HCT116 (cell line): ENCODE data around the gene MUC13.

Source experiments
- CEBPB ChIP-seq: IDR thresholded peaks from 2 replicates; pipeline ENCODE4 v1.6.1; 2012; ENCODE audit warnings: low read depth
- EGR1 ChIP-seq: IDR thresholded peaks from 2 replicates; pipeline ENCODE4 v1.6.1; 2012; ENCODE audit warnings: low read depth
- EZH2 ChIP-seq: fragments of 200-600 bp; sonication (generic); IDR thresholded peaks from 2 replicates; pipeline ENCODE4 v1.6.1; 2017; ENCODE audit warnings: antibody characterized with exemption, mixed run types
- EZH2phosphoT487 ChIP-seq: fragments of 200-600 bp; IDR thresholded peaks from 2 replicates; pipeline ENCODE4 v1.6.1; 2018; ENCODE audit warnings: antibody characterized with exemption, borderline replicate concordance
- JUND ChIP-seq: IDR thresholded peaks from 2 replicates; pipeline ENCODE4 v1.6.1; 2012
- POLR2A ChIP-seq: IDR thresholded peaks from 2 replicates; pipeline ENCODE4 v1.7.0; 2011; ENCODE audit warnings: borderline replicate concordance; ENCODE audit not compliant: insufficient read depth, insufficient read length; ENCODE audit errors: extremely low read depth
- POLR2AphosphoS5 ChIP-seq: IDR thresholded peaks from 2 replicates; pipeline ENCODE4 v1.6.1; 2011; ENCODE audit warnings: mild to moderate bottlenecking, low read depth, low read length, moderate library complexity
- RAD21 ChIP-seq: IDR thresholded peaks from 2 replicates; pipeline ENCODE4 v1.6.1; 2012; ENCODE audit warnings: low read depth, mild to moderate bottlenecking
- SP1 ChIP-seq: IDR thresholded peaks from 2 replicates; pipeline ENCODE4 v1.6.1; 2012; ENCODE audit warnings: low read depth
- YY1 ChIP-seq: IDR thresholded peaks from 2 replicates; pipeline ENCODE4 v1.6.1; 2011; ENCODE audit warnings: low read length, low read depth, moderate library complexity, mild to moderate bottlenecking; ENCODE audit not compliant: insufficient replicate concordance; ENCODE audit errors: extremely low read depth
- ZNF274 ChIP-seq: fragments of 200-500 bp; sonication (Bioruptor generic); IDR thresholded peaks from 2 replicates; pipeline ENCODE4 v1.6.1; 2014; ENCODE audit warnings: mild to moderate bottlenecking, low read depth, low read length, inconsistent platforms
- TF ChIP-seq, protein P1 (sequence below), 3 experiments: fragments of 200-600 bp in 1 of 3; sonication (generic) in 1 of 3; IDR thresholded peaks in 2 of 3; conservative IDR thresholded peaks in 1 of 3; 2 replicates each; pipeline ENCODE4 v1.5.1; 2012 to 2017; ENCODE audit warnings: low read depth in 2 of 3, low read length in 2 of 3, antibody characterized with exemption in 1 of 3, borderline replicate concordance in 1 of 3, control low read depth in 1 of 3, mild to moderate bottlenecking in 1 of 3, mixed read lengths in 1 of 3, mixed run types in 1 of 3, moderate library complexity in 1 of 3; ENCODE audit not compliant: insufficient read depth in 1 of 3
- TF ChIP-seq, protein P2 (sequence below): IDR thresholded peaks from 2 replicates; pipeline ENCODE4 v1.6.1; 2012; ENCODE audit warnings: low read depth
- TF ChIP-seq, protein P3 (sequence below): IDR thresholded peaks from 2 replicates; pipeline ENCODE4 v1.6.1; 2011; ENCODE audit warnings: mild to moderate bottlenecking, low read length, moderate library complexity; ENCODE audit not compliant: insufficient replicate concordance; ENCODE audit errors: extremely low read depth

DNA sequence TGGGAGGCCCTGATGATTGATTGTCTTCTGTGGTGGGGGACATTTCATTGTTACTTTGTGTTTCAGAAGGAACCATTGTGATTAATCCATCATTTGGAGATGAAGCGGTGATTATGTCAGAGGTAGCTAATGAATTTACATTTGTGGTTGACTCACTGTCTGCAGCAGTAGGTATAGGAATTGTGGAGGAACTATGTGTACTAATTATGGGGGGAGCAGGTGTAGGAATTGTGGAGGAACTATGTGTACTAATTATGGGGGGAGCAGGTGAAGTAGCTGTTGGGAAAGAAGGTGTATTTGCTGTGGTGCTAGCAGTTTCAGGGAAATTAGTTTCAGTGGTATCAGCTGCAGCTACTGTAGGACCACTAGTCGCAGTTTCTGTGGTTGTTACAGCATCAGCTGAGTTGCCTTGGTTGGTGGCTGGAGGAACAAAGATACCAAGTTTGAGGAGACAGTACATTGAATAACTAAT is 6.9 kb downstream of the MUC13 start:
- TF ChIP-seq, protein P1, sequence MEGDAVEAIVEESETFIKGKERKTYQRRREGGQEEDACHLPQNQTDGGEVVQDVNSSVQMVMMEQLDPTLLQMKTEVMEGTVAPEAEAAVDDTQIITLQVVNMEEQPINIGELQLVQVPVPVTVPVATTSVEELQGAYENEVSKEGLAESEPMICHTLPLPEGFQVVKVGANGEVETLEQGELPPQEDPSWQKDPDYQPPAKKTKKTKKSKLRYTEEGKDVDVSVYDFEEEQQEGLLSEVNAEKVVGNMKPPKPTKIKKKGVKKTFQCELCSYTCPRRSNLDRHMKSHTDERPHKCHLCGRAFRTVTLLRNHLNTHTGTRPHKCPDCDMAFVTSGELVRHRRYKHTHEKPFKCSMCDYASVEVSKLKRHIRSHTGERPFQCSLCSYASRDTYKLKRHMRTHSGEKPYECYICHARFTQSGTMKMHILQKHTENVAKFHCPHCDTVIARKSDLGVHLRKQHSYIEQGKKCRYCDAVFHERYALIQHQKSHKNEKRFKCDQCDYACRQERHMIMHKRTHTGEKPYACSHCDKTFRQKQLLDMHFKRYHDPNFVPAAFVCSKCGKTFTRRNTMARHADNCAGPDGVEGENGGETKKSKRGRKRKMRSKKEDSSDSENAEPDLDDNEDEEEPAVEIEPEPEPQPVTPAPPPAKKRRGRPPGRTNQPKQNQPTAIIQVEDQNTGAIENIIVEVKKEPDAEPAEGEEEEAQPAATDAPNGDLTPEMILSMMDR (IDR thresholded peaks at IDR 0.05 in 2 of 3, conservative IDR thresholded peaks at IDR 0.05 in 1 of 3; ENCODE audit: borderline replicate concordance in 1 of 3, insufficient read depth in 1 of 3, low read depth in 2 of 3, low read length in 2 of 3), result no peak
- no peak for TF ChIP-seq JUND
- TF ChIP-seq, protein P2, sequence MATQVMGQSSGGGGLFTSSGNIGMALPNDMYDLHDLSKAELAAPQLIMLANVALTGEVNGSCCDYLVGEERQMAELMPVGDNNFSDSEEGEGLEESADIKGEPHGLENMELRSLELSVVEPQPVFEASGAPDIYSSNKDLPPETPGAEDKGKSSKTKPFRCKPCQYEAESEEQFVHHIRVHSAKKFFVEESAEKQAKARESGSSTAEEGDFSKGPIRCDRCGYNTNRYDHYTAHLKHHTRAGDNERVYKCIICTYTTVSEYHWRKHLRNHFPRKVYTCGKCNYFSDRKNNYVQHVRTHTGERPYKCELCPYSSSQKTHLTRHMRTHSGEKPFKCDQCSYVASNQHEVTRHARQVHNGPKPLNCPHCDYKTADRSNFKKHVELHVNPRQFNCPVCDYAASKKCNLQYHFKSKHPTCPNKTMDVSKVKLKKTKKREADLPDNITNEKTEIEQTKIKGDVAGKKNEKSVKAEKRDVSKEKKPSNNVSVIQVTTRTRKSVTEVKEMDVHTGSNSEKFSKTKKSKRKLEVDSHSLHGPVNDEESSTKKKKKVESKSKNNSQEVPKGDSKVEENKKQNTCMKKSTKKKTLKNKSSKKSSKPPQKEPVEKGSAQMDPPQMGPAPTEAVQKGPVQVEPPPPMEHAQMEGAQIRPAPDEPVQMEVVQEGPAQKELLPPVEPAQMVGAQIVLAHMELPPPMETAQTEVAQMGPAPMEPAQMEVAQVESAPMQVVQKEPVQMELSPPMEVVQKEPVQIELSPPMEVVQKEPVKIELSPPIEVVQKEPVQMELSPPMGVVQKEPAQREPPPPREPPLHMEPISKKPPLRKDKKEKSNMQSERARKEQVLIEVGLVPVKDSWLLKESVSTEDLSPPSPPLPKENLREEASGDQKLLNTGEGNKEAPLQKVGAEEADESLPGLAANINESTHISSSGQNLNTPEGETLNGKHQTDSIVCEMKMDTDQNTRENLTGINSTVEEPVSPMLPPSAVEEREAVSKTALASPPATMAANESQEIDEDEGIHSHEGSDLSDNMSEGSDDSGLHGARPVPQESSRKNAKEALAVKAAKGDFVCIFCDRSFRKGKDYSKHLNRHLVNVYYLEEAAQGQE, result no peak
- TF ChIP-seq POLR2A, result no peak
- no peak for TF ChIP-seq EGR1
- no peak for TF ChIP-seq SP1
- no peak for TF ChIP-seq RAD21
- no peak for TF ChIP-seq ZNF274
- no peak for TF ChIP-seq EZH2
- no peak for TF ChIP-seq YY1
- TF ChIP-seq POLR2AphosphoS5, result no peak
- no peak for TF ChIP-seq CEBPB
- TF ChIP-seq EZH2phosphoT487, result no peak
- TF ChIP-seq, protein P3, sequence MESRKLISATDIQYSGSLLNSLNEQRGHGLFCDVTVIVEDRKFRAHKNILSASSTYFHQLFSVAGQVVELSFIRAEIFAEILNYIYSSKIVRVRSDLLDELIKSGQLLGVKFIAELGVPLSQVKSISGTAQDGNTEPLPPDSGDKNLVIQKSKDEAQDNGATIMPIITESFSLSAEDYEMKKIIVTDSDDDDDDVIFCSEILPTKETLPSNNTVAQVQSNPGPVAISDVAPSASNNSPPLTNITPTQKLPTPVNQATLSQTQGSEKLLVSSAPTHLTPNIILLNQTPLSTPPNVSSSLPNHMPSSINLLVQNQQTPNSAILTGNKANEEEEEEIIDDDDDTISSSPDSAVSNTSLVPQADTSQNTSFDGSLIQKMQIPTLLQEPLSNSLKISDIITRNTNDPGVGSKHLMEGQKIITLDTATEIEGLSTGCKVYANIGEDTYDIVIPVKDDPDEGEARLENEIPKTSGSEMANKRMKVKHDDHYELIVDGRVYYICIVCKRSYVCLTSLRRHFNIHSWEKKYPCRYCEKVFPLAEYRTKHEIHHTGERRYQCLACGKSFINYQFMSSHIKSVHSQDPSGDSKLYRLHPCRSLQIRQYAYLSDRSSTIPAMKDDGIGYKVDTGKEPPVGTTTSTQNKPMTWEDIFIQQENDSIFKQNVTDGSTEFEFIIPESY, result no peak
